B cell (primary cell): Measurements from ENCODE around the gene SIK1. TPM values are rescaled to one million over a fixed set of nuclear protein-coding genes. Genes with fewer than 3 reads are reported as not detected.
"Not testable (repeated sequence)": the region's sequence is repeated elsewhere in the genome, so short reads cannot be mapped to it uniquely, and the experiment has no call there.

Experiments
- ATAC-seq: fragments of 200-7000 bp; cut with Tn5 transposase; one replicate; pipeline ENCODE4 v1.10.0; 2021; ENCODE audit warnings: low read depth, mild to moderate bottlenecking, moderate number of reproducible peaks, moderate library complexity
- CTCF ChIA-PET: fragments of 350-600 bp; sonication (Branson Sonifier 250); formaldehyde crosslinking; loops from one replicate; lab custom pipeline; 2021; ENCODE audit warnings: antibody characterized with exemption, inconsistent platforms; lab: Charles Lee
- POLR2A ChIA-PET: fragments of 350-600 bp; sonication (Branson Sonifier 250); formaldehyde crosslinking; loops from one replicate; lab custom pipeline; 2021; ENCODE audit warnings: antibody characterized with exemption; lab: Charles Lee
- DNase-seq: peaks from one replicate; pipeline ENCODE4 v3.0.0; 2013
- H2AFZ ChIP-seq: 2 replicates; pipeline ENCODE4 v1.6.1; 2012; ENCODE audit warnings: mild to moderate bottlenecking, low read depth, low read length; ENCODE audit not compliant: insufficient read depth, poor library complexity, severe bottlenecking
- H3K27ac ChIP-seq, 2 donors: 1 replicate in 1 of 2; 2 replicates in 1 of 2; pipeline ENCODE4 v1.5.1; 2012 to 2013; ENCODE audit warnings: low read length in 2 of 2, mild to moderate bottlenecking in 2 of 2, moderate library complexity in 1 of 2
- H3K27me3 ChIP-seq, 4 experiments: fragments of 200-600 bp in 1 of 4; sonication (generic) in 1 of 4; replicated peaks in 1 of 4; 1 replicate in 2 of 4; 2 replicates in 2 of 4; pipeline versions ENCODE4 v1.6.1 to v1.7.0; 2013 to 2016; ENCODE audit warnings: low read length in 3 of 4, mild to moderate bottlenecking in 2 of 4, mixed read lengths in 1 of 4, moderate library complexity in 1 of 4; ENCODE audit not compliant: insufficient read depth in 4 of 4, control insufficient read depth in 3 of 4; ENCODE audit errors: control extremely low read depth in 1 of 4
- H3K36me3 ChIP-seq, 2 experiments: replicated peaks in 1 of 2; 1 replicate in 1 of 2; 2 replicates in 1 of 2; pipeline versions ENCODE4 v1.6.1 to v1.7.1; 2013; ENCODE audit warnings: low read length in 1 of 2; ENCODE audit not compliant: insufficient read depth in 2 of 2, control insufficient read depth in 1 of 2; ENCODE audit errors: control extremely low read depth in 1 of 2, extremely low read depth in 1 of 2
- H3K4me1 ChIP-seq, 2 donors: fragments of 200-600 bp in 1 of 2; sonication (generic) in 1 of 2; 1 replicate in 1 of 2; 2 replicates in 1 of 2; pipeline versions ENCODE4 v1.5.1 to v1.6.1; 2013 to 2017; ENCODE audit warnings: low read length in 2 of 2; ENCODE audit not compliant: control insufficient read depth in 2 of 2, insufficient read depth in 2 of 2
- H3K4me2 ChIP-seq: replicated peaks from 2 replicates; pipeline ENCODE3; 2012; ENCODE audit warnings: mild to moderate bottlenecking, low read depth, low read length; ENCODE audit not compliant: poor library complexity, severe bottlenecking
- H3K4me3 ChIP-seq, 5 experiments: fragments of 200-600 bp in 1 of 5; sonication (generic) in 1 of 5; 1 replicate in 3 of 5; 2 replicates in 2 of 5; pipeline versions ENCODE4 v1.5.1 to v1.7.0; 2011 to 2016; ENCODE audit warnings: low read length in 4 of 5, mild to moderate bottlenecking in 4 of 5, low read depth in 2 of 5, control low read depth in 1 of 5, moderate library complexity in 1 of 5; ENCODE audit not compliant: insufficient read depth in 1 of 5; ENCODE audit errors: control extremely low read depth in 1 of 5, extremely low read depth in 1 of 5
- H3K79me2 ChIP-seq: fragments of 200-600 bp; sonication (generic); one replicate; pipeline ENCODE4 v1.6.0; 2016; ENCODE audit warnings: low read length; ENCODE audit not compliant: control insufficient read depth, insufficient read depth
- H3K9ac ChIP-seq: fragments of 200-600 bp; sonication (generic); 2 replicates; pipeline ENCODE4 v1.6.1; 2017; ENCODE audit warnings: mild to moderate bottlenecking, low read length, moderate library complexity
- H3K9me3 ChIP-seq, 3 donors: one replicate each; pipeline versions ENCODE4 v1.6.1 to v1.7.1; 2013; ENCODE audit warnings: low read length in 2 of 3; ENCODE audit not compliant: control insufficient read depth in 2 of 3, insufficient read depth in 1 of 3; ENCODE audit errors: control extremely low read depth in 1 of 3
- H4K20me1 ChIP-seq: 2 replicates; pipeline ENCODE4 v1.6.0; 2012; ENCODE audit warnings: mild to moderate bottlenecking, low read length; ENCODE audit not compliant: insufficient read depth, control insufficient read depth, poor library complexity, severe bottlenecking
- H3K27ac Mint-ChIP-seq: one replicate; pipeline ENCODE4 v1.8.0; 2021; ENCODE audit warnings: mixed read lengths
- H3K27me3 Mint-ChIP-seq: one replicate; pipeline ENCODE4 v1.8.0; 2021; ENCODE audit warnings: mixed read lengths
- H3K4me1 Mint-ChIP-seq: one replicate; pipeline ENCODE4 v1.8.0; 2021; ENCODE audit warnings: mixed read lengths
- H3K4me3 Mint-ChIP-seq: one replicate; pipeline ENCODE4 v1.8.0; 2021; ENCODE audit warnings: mixed read lengths
- H3K9me3 Mint-ChIP-seq: one replicate; pipeline ENCODE4 v1.8.0; 2022; ENCODE audit warnings: mixed read lengths; ENCODE audit not compliant: insufficient read depth
- WGBS: methylation state at CpG from one replicate; pipeline ENCODE4 v1.1.5; 2013; ENCODE audit warnings: missing lambda C conversion rate; ENCODE audit not compliant: insufficient coverage; 5-methylcytosine and 5-hydroxymethylcytosine counted together
- intact Hi-C: fragments of 100-400 bp; cut with micrococcal nuclease; formaldehyde crosslinking; loops from one replicate; pipeline ENCODE4 v1.10.0; 2022
- polyA plus RNA-seq: library from polyadenylated mRNA; depleted of rRNA; stranded (reverse); fragments of >200 nt; gene quantifications from 2 replicates; pipeline ENCODE4 v1.2.3, GENCODE V29; 2012
- total RNA-seq, 2 donors: library from RNA; stranded (reverse); fragments of 120-200 nt in 1 of 2; gene quantifications; 1 replicate in 1 of 2; 2 replicates in 1 of 2; pipeline versions ENCODE4 v1.2.3 to v1.2.4, GENCODE V29; 2013 to 2022

The SIK1 gene
- total and polyA plus RNA-seq, 2 donors (not counting 1 experiment from before 2014, with no cell fraction given) = 97.7 to 155 TPM

DNA sequence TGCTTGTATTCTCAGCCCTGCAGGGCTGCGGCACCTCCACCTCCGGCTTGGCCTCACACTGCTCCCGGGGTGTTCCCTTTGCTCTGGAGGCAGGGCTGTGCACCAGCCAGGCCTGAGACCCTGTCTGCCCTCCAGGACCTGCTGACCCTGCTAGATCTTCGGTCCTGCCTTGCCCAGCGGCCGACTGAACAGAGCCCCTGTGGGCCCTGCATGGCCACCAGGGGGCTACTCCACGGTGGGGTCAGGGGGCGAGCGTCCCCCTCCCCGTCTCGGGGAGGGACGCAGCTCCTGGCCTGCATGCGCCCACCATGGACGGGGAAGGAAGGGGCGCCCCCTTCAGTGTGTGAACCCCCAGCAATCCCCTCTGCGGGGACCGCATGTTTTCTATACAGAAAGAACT is 36.0 kb upstream of the SIK1 start:
- H3K4me3 Mint-ChIP-seq, H3K79me2 ChIP-seq, CTCF ChIA-PET, intact Hi-C loops, H3K9ac ChIP-seq, H3K4me1 Mint-ChIP-seq, ATAC-seq, H3K27me3 ChIP-seq, H3K36me3 ChIP-seq, POLR2A ChIA-PET, H3K27ac Mint-ChIP-seq, H3K4me2 ChIP-seq, DNase-seq, H3K4me1 ChIP-seq, H3K27me3 Mint-ChIP-seq, H3K9me3 ChIP-seq, H3K9me3 Mint-ChIP-seq, H2AFZ ChIP-seq, H3K4me3 ChIP-seq, H3K27ac ChIP-seq, H4K20me1 ChIP-seq: not testable (repeated sequence)
- no CpG with 5 or more reads among the region's 17 CpGs for WGBS

GRCh38 chr21:43460475-43460874 is 33.5 kb upstream of the SIK1 start:
- H3K4me2 ChIP-seq, H3K36me3 ChIP-seq, H3K4me3 ChIP-seq, H3K4me1 Mint-ChIP-seq, DNase-seq, H3K9ac ChIP-seq, H3K79me2 ChIP-seq, H3K27ac ChIP-seq, H3K27ac Mint-ChIP-seq, intact Hi-C loops, ATAC-seq, H4K20me1 ChIP-seq, CTCF ChIA-PET, H2AFZ ChIP-seq, H3K9me3 ChIP-seq, H3K9me3 Mint-ChIP-seq, H3K27me3 Mint-ChIP-seq, H3K27me3 ChIP-seq, H3K4me3 Mint-ChIP-seq, POLR2A ChIA-PET, H3K4me1 ChIP-seq: not testable (repeated sequence)
- no CpG with 5 or more reads among the region's 13 CpGs for WGBS

DNA sequence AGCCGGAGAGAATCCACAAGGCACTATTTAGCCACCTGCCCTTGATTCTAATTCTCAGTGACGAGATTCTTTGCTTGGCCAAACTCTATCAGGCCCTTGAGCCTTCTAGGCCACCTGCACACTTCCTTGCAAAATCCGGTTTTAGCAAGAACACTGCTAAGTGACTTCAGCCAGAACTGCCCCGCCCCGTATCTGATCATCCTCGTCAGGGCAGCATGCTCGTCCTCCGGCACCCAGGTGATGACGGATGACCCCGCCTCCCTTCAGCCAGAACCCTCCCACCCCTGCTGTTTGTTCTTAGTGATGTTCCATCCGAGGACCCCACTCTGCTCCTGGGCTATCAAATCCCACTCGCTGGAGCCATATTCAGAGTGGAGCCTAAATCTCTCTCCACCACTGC is 32.1 kb upstream of the SIK1 start:
- H3K79me2 ChIP-seq, H3K9me3 Mint-ChIP-seq, intact Hi-C loops, H3K4me3 ChIP-seq, H3K4me2 ChIP-seq, H4K20me1 ChIP-seq, ATAC-seq, H3K4me1 ChIP-seq, H3K4me3 Mint-ChIP-seq, CTCF ChIA-PET, H3K9me3 ChIP-seq, DNase-seq, POLR2A ChIA-PET, H3K27me3 Mint-ChIP-seq, H3K36me3 ChIP-seq, H2AFZ ChIP-seq, H3K27me3 ChIP-seq, H3K4me1 Mint-ChIP-seq, H3K27ac ChIP-seq, H3K9ac ChIP-seq, H3K27ac Mint-ChIP-seq: not testable (repeated sequence)
- WGBS = no CpG with 5 or more reads among the region's 12 CpGs

DNA sequence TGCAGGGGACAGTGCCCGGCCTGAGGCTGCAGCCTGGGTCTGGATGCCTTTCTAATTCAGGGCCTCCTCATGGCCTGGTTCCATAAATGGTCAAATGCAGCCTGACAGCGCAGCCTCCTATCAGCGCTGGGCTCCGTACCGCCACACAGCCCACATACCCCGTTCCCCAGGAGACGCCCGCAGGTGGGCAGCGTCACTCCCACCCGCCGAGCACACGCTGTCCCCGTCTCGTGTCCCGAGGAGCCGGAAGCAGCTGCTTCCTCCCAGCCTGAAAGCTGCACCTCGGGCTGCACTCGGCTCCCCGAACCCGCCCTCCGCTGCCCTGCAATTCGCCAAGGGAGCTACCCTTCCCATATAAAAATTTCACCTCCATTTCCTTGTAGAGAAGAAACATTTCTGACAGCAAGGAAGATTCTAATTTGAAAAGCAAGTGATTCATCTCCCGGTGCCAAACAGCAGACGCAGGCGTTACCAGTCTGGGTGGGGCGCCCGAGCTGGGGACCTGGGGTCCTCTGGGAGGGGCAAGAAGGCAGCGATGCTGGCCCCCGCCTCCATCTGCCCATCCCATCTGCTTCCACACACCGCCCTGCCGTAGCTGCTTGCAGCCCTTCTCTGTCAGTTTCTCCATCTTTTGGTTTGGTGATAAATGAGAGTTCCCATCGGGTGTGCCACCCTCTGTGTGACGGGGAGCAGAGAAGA is 29.8 kb upstream of the SIK1 start:
- H2AFZ ChIP-seq, H3K9me3 ChIP-seq, intact Hi-C loops, H3K4me1 ChIP-seq, H3K9me3 Mint-ChIP-seq, H3K36me3 ChIP-seq, H3K4me3 ChIP-seq, H3K27ac ChIP-seq, CTCF ChIA-PET, H3K4me2 ChIP-seq, H3K4me1 Mint-ChIP-seq, H3K27me3 Mint-ChIP-seq, H3K4me3 Mint-ChIP-seq, H3K27ac Mint-ChIP-seq, H4K20me1 ChIP-seq, DNase-seq, POLR2A ChIA-PET, H3K27me3 ChIP-seq, H3K79me2 ChIP-seq, H3K9ac ChIP-seq: not testable (repeated sequence)
- ATAC-seq = peak; percentile 73
- no CpG with 5 or more reads among the region's 33 CpGs for WGBS
